GM19035 (cell line): ENCODE data around the gene PPP1R16B.
A peak's percentile ranks its signal among the peaks of the same experiment; 100 is the strongest.
"Not testable (repeated sequence)": the region's sequence is repeated elsewhere in the genome, so short reads cannot be mapped to it uniquely, and the experiment has no call there.

Experiments
- ATAC-seq: cut with Tn5 transposase; IDR thresholded peaks from one replicate; pipeline ENCODE4 v1.9.1; 2021; ENCODE audit not compliant: unreplicated experiment

PPP1R16B gene

DNA sequence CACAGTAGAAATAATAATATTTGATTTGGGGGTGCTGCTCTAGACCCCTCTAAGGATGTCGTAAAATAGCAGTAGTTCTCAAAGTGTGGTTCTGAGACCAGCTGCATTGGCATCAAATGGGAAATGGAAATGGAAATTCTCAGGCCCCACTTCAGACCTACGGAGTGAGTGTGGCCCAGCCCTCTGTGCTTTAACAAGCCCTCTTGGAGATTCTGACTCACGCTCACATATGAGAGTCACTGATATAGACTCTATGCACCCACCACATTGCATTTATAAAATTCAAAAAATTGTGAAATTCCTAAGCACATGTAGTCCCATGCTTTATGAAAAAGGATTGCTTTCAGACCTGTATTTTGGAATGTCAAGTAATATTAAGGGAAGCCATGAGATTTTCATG, 14.2 kb upstream of the PPP1R16B start:
- no peak for ATAC-seq

DNA sequence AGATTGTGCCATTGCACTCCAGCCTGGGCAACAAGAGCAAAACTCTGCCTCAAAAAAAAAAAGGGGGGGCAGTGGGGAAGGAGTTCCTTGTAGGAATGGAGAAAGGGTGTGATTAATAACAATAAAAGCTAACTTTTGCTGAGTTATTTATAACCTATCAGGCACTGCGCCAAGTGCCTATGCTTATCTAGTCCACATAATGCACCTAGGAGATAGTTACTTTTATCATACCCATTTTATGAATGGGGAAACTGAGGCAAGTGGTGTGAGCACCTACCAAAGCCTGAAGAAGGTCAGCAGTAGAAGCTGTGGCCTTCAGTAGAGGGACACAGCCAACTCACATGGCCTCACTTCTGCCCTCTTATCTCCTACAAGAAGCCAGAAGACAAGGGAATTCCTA, 13.6 kb upstream of the PPP1R16B start:
- ATAC-seq, result no peak

DNA sequence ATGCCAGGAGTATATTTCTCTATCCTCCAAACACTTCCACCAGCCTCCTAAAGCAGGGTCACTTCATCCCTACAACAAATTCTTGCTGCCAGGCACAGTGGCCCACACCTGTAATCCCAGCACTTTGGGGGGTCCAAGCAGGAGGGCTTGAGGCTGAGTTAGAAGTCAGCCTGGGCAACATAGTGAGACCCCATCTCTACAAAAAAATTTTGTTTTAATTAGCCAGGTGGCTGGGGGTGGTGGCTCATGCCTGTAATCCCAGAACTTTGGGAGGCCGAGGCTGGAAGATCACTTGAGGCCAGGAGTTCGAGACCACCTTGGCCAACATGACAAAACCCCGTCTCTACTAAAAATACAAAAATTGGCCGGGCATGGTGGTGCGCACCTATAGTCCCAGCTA, 11.4 kb upstream of the PPP1R16B start:
- ATAC-seq, result not testable (repeated sequence)

DNA sequence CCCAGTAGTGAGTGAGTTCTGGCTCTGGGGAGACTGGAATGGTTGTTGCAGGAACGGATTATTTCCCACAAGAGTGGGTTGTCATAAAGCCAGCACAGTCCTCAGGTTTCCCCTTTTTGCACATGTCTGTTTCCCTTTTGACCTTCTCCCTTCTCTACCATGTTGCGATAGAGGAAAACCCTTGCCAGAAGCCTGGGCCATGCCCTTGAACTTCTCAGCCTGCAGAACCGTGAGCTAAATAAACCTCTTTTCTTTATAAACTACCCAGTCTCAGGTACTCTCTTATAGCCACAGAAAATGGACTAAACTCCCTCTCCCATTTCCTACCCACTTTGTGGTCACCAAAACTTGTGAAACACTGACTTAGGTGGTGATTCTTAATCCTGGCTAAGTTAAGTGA, 7.2 kb upstream of the PPP1R16B start:
- ATAC-seq, result no peak

DNA sequence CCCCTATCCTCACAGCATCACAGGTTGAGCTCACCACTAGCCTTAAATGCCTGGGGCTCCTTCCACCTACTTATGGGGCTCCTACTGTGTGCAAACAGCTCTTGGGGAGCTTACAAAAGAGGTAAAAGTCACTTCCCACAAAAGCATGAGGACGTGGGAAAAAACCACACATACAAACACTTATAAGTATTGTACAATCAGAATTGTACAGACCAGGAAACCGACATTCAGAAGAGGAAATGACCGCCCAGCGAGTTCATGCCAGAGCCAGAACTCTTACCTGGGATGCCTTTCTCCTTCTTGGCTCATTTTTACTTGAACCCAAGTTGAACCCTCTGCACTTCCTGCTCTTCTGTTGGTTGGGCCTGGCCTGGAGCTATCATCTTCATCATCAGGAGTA, 6.3 kb upstream of the PPP1R16B start:
- ATAC-seq, result no peak

DNA sequence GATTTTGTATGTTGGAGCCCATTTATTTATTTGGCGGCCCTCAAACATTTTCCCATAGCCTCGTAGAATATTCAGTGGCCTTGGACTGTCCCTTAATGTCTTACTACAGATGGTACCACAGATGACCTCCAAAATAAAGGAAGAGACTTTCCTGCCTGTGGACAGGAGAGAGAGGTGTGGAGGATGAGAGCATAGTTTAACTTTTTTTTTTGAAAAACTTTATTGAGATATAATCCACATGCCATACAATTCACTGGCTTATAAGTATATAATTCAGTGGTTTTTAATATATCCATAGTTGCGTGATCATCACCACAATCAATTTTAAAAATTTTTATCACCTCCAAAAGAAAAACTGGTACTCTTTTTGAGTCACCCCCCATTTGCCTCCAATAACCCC, 4.6 kb upstream of the PPP1R16B start:
- no peak for ATAC-seq

DNA sequence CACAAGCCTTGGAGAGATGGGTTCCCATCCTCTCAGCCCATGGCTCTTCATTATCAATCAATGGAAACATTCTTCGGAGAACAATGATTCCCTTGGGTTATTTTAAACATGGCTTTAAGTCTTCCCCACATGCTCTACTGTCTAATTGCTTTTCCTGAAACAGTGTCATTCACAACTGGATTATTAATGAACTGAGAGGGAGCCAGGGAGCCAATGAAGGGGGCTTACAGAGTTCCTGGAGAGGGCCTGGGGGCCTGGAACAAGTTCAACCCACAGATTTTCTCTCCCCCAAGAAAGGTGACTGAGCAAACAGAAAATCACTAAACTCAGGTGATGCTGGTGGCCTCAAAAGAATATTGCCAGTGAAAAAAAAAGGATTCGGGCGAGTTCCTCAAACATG, 1.3 kb upstream of the PPP1R16B start:
- ATAC-seq, result no peak

DNA sequence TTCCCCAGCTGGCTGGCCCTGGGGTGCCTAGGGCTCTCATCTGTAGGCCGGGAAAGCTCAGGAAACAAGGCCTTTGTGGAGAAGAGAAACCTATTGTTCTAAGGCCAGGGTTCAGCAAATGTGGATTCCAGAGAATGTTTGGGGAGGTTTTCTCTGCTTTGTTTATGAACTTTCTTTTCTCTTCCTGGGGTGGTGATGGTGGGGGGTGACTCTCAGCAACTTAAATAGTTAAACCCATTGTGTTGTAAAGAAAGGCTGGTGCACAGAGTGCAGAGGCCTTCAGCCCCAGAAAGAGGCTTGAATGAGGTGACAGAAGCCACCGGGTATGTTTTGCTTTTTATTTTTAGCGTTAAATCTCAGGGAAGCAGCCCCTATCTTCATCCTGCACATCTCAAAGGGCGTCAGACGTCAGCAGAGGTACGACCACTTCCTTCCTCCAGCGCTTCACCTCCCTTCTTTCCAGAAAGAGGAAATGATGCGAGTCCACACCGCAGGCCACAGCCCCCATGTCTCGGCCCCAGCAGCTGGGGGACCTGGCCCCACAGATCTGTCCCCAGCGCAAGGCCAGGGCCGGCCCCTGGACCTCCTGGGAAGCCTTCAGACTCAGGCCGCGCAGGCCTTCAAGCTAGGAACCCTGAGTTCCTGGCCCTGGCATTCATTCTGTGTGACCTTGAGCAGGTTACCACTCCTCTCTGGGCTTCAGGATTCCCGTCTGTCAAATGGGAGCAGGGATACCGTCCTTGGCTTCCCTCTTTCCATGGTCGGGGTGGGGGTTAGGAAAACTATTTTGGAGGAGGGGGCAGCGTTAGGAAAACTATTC, 605 bp upstream of the PPP1R16B start:
- ATAC-seq, result peak; percentile 37

DNA sequence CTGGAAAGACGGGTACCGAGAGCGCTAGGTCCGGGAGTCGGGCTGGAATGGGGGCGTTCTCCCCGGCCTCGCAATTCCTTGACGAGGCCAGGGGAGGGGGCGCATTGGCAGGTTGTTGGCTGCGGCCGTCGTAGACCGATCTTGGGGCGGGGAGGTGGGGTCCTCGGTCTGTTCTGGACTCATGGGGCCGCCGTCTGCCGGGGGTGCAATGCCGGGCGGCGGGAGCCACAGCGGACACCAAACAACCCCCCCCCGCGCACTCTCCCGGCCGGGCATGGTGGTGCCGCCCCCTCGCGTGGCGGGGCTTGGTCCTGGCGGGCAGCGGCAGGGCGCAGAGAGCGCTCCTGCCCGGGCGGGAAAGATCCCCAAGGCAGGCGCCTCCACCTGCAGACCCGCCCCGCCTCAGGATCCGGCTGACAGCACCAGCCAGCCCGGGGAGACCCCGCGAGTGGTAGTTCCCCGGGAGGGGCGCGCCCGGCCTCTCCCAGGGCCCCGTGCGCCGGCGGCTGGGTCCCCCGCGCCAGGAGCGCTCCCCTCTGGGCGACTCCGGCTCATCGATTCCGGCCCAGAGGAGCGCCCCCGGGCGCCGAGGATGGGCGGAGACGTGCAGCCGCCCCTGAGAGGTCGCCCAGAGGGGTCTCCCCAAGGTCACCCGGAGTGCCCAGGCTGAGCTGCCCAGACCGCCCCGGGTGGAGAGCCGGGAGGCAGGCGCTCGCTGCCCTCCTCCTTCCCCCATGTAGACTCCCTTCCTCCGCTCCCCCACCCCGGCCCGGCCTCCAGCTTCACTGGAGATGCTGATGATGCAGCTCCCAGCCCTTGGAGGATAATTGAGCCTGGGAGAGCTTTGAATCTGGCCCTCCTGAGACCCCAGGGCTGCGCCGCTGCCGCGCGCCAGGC, 709 bp downstream of the PPP1R16B start:
- no peak for ATAC-seq

DNA sequence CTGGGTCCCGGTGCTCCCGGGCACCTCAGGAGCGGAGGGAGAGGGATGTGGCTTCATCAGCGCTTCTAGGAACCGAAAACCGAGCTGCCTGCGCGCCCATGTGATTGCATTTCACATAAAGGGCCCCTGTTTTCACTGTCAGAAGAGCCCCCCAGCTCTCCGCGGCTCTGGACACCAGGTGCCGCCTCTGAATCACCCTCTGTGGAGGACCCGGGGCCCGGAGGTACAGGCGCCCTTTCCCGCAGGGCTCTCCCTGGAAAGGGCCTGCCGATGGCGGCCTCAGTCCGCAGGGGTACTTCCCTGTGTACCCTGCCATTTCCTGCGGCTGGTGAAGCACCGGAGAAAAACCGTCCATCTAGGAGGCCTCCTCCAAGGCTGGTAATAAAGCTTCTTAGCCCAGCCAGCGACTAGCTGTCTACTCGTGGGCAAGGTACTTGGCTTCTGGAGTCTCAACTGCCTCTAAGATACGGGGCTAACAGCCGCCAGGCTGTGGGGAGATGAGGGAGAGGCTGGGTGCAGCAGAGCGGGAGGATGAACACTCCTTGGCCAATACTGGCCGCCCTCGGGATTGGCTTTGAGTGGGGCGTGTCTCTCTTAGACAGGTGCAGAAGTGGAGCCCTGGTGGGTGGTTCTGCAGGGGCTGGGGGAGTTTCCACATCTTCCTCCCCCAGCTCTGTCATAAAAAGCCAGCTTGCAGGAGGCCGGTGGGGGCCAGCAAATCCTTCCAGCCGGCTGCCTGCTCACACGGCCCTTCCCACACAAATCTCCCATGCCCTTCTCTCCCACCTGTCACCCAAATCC, 1.6 kb downstream of the PPP1R16B start:
- no peak for ATAC-seq

DNA sequence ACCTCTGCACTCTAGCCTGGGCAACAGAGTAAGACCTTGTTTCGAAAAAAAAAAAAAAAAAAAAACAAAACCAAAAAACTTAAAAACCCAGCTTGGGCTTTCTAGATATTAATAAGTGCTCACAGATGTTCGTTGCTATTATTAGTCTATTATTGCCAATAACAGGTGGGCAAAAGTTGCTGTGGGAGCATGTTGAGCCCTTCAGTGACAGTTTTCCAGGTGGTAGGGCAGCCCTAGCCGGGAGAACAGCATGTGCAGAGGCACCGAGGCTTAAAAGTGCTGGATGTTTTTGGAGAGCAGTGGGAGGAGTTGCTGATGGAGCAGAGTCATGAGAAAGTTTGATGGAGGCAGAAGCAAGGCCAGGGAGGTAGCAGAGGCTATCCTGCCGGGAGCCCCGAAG, 4.4 kb downstream of the PPP1R16B start:
- ATAC-seq, result no peak

DNA sequence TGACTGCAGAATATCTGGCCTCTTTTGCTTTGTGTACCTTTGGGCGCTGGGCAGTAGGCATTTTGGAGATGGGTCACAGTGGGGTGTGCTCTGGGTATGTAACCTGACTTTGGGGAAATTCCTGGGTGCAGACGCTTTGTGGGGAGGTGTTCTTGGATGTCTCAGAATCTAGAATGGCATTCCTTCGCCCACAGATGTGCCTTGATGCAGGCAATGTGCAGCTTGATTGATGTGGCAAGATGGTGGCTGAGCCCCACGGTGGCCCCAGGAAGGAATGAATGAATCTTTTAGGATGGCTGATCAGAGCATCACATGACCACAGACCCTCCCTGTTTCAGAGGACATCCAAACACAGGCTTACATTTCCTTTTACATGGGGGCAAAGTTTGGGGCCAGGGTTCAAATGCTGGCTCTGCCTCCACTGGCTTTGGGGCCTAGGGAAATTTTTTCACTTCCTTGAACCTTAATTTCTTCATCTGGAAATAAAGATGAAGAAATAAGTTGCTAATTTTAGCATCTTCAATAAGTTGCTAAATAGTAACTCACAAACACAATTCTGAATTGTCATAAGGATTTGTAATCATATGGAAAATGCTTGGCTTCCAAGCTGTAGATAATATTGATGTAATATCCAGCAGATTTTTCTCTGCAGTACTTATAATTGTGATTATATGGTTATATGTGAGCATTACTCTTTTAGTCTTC, 5.6 kb downstream of the PPP1R16B start:
- ATAC-seq, result no peak

DNA sequence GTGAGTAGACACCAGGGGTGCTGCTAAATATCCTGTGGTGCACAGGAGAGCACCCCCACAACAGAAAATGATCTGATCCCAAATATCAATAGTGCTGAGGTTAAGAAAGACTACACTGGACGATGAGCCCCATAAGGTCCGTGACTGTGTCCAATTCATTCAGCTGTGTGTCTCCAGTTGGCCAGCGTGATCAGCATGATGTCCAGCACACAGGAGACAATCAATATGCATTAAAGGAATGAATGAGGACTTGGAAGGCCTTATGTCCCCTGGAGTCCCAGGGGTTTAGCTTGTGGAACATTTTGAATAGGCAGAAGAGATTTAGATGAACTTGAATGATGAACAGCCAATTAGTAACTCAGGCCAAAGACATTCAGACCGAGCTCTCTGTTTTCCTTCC, 6.3 kb downstream of the PPP1R16B start:
- ATAC-seq, result no peak

DNA sequence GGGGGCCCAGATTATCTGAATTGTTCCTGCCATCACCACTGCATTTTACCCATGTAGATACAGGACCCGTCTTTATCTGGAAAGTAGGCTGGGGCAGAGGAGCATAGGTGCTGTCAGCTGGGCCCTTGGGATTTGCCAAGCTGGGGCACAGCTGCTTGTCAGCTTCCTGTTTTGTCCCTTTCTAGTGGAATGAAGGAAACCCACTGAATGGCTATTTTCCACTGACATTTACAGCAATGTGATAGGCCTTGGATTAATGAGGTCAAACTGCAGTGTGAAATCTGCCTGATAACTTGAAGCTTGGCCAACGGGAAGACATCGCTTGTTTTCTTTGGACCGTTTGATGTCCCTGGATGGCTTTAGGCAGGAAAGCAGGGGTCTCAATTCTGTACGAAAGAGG, 6.7 kb downstream of the PPP1R16B start:
- ATAC-seq, result no peak

DNA sequence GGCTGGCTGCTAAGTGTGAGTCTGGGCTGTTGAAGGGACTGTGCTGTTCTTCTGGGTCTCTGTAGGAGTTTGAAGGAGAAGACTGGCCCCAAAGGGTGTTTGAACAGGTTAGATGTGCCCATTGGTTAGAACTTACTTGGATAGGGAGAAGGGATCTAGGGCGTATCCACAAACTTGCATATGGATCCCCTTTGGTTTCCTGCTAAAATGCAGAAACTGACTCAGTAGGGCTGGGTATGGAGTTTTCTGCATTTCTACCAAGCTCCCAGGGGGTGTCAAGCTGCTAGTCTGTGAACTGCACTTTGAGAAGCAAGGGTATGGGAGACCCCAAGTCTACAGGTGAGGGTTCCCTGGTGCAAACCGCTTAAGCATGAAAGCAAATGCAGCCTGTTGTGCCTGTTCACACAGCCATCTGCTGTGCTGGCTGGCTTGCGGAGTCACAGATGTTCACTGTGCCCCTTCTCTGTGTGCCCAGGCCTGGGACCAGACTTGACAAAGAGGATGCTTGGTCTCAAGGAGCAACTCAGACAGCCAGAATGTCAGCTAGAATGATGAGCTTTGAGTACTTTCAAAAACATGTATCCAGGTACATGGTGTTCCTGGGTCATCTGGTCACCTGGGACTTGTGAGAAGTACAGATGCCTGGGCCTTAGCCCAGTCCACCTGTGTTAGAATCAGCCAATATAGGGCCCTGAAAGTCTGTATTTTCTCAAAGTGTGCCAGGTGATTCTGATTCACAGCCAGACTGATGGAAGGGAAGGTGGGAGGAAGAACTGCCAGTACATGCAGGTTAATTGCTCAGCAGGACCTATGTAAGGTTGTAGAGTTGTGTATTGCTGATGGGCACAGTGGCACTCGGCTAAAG, 7.4 kb downstream of the PPP1R16B start:
- ATAC-seq, result no peak

DNA sequence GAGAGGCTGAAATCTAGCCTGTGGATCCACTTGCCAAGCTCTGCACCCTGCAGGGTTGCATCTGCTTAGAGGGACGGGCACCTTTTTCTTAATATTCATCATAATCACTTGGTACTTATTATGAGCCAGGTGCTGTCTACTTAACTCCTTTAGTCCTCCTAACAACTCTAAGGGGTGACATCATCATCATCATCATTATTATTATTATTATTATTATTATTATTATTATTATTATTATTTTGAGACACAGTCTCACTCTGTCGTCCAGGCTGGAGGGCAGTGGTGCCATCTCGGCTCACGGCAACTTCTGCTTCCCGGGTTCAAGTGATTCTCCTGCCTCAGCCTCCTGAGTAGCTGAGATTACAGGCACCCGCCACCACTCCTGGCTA, 8.1 kb downstream of the PPP1R16B start:
- ATAC-seq, result not testable (repeated sequence)

DNA sequence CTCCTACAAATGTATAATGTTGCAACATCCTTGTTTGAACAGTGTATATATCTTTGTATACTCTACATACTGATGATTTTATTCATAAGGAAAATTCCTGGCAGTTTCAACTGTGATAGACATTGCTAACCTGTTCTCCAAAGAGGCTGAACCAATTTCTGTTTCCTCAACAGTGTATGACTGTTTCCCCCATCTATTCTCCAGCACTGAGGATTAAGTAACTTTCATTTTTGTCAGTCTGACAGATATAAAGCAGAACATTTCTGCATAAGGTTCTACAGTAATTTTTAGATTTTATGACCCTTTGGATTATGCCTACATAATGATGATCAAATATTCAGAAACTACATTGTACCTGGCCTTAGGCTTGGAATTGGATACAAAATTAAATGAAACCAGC, 9.9 kb downstream of the PPP1R16B start:
- no peak for ATAC-seq

DNA sequence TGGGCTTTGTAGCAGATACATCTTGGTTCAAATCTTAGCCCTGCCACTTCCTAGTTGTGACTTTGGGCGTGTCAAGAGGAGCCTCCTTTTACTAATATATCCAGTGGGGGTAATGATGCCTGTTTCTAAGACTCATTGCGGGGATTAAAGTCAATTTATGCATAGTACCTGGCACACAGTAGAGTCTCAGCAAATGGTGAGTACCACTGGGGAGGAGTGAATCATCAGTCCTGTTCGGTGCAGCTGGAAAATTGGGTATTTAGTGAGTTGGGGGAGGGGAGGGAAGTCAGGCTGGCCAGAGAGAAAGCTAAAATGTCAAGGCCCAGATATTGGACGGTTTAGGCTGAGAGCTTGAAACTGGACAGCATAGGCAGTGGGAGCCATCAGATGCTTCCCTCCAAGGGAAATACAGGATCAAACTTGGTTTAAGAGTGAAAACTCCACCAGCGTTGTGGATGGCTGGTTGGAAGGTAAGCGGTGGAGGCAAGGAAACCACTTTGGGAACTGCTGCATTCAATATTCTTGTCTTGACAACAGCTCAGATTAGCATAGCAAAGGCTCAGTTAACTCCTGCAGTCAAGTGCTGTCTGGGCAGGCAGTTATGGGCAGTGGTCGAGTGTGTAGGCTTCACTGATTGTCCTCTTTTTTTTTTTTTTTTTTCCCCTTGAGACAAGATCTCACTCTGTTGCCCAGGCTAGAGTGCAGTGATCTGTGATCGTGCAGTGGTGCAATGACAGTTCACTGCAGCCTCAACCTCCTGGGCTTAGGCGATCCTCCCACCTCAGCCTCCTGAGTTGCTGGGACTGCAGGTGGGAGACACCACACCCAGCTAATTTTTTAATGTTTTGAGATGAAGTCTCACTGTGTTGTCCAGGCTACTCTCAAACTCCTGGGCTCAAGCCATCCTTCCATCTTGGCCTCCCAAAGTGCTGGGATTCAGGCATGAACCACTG, 12.9 kb downstream of the PPP1R16B start:
- no peak for ATAC-seq

DNA sequence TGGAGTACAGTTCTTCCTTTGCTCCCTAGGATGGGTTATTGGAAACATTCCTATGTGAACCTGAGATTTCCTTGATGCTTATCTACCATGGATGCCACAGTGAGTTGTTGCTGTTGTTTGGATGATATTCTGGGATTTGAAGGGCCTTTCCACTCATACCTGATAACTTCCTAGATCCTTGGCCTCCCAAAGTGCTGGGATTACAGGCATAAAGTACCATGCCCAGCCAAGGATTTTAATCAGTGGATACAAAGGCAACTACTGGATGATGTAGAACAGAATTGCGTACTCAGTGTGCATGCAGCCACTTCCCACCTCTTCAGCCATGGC, 20.0 kb downstream of the PPP1R16B start:
- ATAC-seq, result no peak
